Neural cell (in vitro differentiated cells): ENCODE data around the gene RP2. TPM values are rescaled to one million over a fixed set of nuclear protein-coding genes. Genes with fewer than 3 reads are reported as not detected.

Source experiments
- H2AFZ ChIP-seq: fragments of 200-600, 300-800 bp; sonication (generic), shearing (Covaris generic); 2 replicates; pipeline ENCODE4 v1.6.0; 2014; ENCODE audit warnings: low read depth, mild to moderate bottlenecking, antibody characterized with exemption, low read length, moderate library complexity
- H3F3A ChIP-seq: fragments of 200-600 bp; shearing (Covaris generic); 2 replicates; pipeline ENCODE4 v1.6.1; 2016; ENCODE audit warnings: mild to moderate bottlenecking, moderate library complexity, mixed read lengths, antibody characterized with exemption, low read length; ENCODE audit not compliant: insufficient read depth, poor library complexity, severe bottlenecking
- H3K27ac ChIP-seq: fragments of 200-600, 300-800 bp; sonication (generic), shearing (Covaris generic); 2 replicates; pipeline ENCODE4 v1.5.1; 2014; ENCODE audit warnings: mild to moderate bottlenecking, low read length, moderate library complexity
- H3K27me3 ChIP-seq: fragments of 300-800, 200-600 bp; sonication (generic), shearing (Covaris generic); 2 replicates; pipeline ENCODE4 v1.6.0; 2014; ENCODE audit warnings: mild to moderate bottlenecking, low read depth, low read length, moderate library complexity; ENCODE audit not compliant: insufficient read depth
- H3K36me3 ChIP-seq: fragments of 300-800, 200-600 bp; sonication (generic), shearing (Covaris generic); 2 replicates; pipeline ENCODE4 v1.5.1; 2014; ENCODE audit warnings: mild to moderate bottlenecking, antibody characterized with exemption, low read length, moderate library complexity; ENCODE audit not compliant: insufficient read depth
- H3K4me2 ChIP-seq: fragments of 300-800, 200-600 bp; sonication (generic), shearing (Covaris generic); 2 replicates; pipeline ENCODE4 v1.6.0; 2014; ENCODE audit warnings: mild to moderate bottlenecking, low read length
- H3K4me3 ChIP-seq: fragments of 300-800, 200-600 bp; sonication (generic), shearing (Covaris generic); 2 replicates; pipeline ENCODE4 v1.5.1; 2014; ENCODE audit warnings: mild to moderate bottlenecking, low read length, moderate library complexity
- H3K79me2 ChIP-seq: fragments of 200-600 bp; shearing (Covaris generic); replicated peaks from 2 replicates; pipeline ENCODE4 v1.6.0; 2014; ENCODE audit warnings: mild to moderate bottlenecking, low read length, moderate library complexity; ENCODE audit not compliant: insufficient read depth
- H3K9ac ChIP-seq: fragments of 300-800, 200-600 bp; sonication (generic), shearing (Covaris generic); 2 replicates; pipeline ENCODE4 v1.6.1; 2016; ENCODE audit warnings: mild to moderate bottlenecking, low read length, mixed read lengths
- H3K9me2 ChIP-seq: fragments of 200-600 bp; shearing (Covaris generic); 2 replicates; pipeline ENCODE4 v1.6.1; 2016; ENCODE audit warnings: mild to moderate bottlenecking, low read length, mixed read lengths; ENCODE audit not compliant: insufficient read depth
- H3K9me3 ChIP-seq: fragments of 200-600, 300-800 bp; sonication (generic), shearing (Covaris generic); 2 replicates; pipeline ENCODE4 v1.6.1; 2016; ENCODE audit warnings: mild to moderate bottlenecking, mixed run types, low read length, moderate library complexity, mixed read lengths
- H4K20me1 ChIP-seq: fragments of 200-600 bp; shearing (Covaris generic); 2 replicates; pipeline ENCODE4 v1.6.1; 2016; ENCODE audit warnings: mild to moderate bottlenecking, mixed run types; ENCODE audit not compliant: insufficient read depth
- EP300 ChIP-seq: fragments of 450-650 bp; conservative IDR thresholded peaks from 2 replicates; pipeline ENCODE4 v1.6.1; 2014; ENCODE audit warnings: antibody characterized with exemption, mild to moderate bottlenecking, moderate library complexity; ENCODE audit not compliant: poor library complexity, severe bottlenecking
- EZH2 ChIP-seq: fragments of 200-600, 300-800 bp; shearing (Covaris generic), sonication (generic); IDR thresholded peaks from 2 replicates; pipeline ENCODE4 v1.6.1; 2014; ENCODE audit warnings: antibody characterized with exemption, low read length, borderline replicate concordance, mild to moderate bottlenecking; ENCODE audit not compliant: insufficient read depth, poor library complexity, severe bottlenecking
- MXI1 ChIP-seq: fragments of 450-650 bp; conservative IDR thresholded peaks from 2 replicates; pipeline ENCODE4 v1.6.1; 2014; ENCODE audit warnings: antibody characterized with exemption, mild to moderate bottlenecking; ENCODE audit not compliant: poor library complexity, severe bottlenecking
- POLR2AphosphoS5 ChIP-seq: IDR thresholded peaks from 2 replicates; pipeline ENCODE4 v1.6.1; 2012
- RAD21 ChIP-seq: fragments of 450-650 bp; conservative IDR thresholded peaks from 2 replicates; pipeline ENCODE4 v1.6.1; 2014; ENCODE audit warnings: antibody characterized with exemption, mild to moderate bottlenecking, moderate library complexity
- SMC3 ChIP-seq: fragments of 450-650 bp; conservative IDR thresholded peaks from 2 replicates; pipeline ENCODE4 v1.6.1; 2014; ENCODE audit warnings: antibody characterized with exemption, mild to moderate bottlenecking, moderate library complexity; ENCODE audit not compliant: poor library complexity
- TAF1 ChIP-seq: IDR thresholded peaks from 2 replicates; pipeline ENCODE4 v1.6.1; 2012; ENCODE audit warnings: low read depth
- polyA minus RNA-seq: library from RNA; depleted of rRNA, polyadenylated mRNA; stranded (reverse); fragments of >200 nt; gene quantifications from 2 replicates; pipeline ENCODE4 v1.2.3, GENCODE V29; 2014
- polyA plus RNA-seq: library from polyadenylated mRNA; depleted of rRNA; stranded (reverse); fragments of >200 nt; gene quantifications from 2 replicates; pipeline ENCODE4 v1.2.3, GENCODE V29; 2014
- TF ChIP-seq, protein P1 (sequence below): fragments of 450-650 bp; IDR thresholded peaks from 2 replicates; pipeline ENCODE4 v1.5.1; 2014; ENCODE audit warnings: antibody characterized with exemption, mild to moderate bottlenecking, moderate library complexity; ENCODE audit not compliant: poor library complexity, severe bottlenecking
- TF ChIP-seq, protein P2 (sequence below): IDR thresholded peaks from 2 replicates; pipeline ENCODE4 v1.6.1; 2012; ENCODE audit warnings: borderline replicate concordance

The RP2 gene
- polyA plus RNA-seq (8.9 and 12.1 TPM in 2 replicates), polyA minus RNA-seq (16.8 TPM in 2 replicates)

DNA sequence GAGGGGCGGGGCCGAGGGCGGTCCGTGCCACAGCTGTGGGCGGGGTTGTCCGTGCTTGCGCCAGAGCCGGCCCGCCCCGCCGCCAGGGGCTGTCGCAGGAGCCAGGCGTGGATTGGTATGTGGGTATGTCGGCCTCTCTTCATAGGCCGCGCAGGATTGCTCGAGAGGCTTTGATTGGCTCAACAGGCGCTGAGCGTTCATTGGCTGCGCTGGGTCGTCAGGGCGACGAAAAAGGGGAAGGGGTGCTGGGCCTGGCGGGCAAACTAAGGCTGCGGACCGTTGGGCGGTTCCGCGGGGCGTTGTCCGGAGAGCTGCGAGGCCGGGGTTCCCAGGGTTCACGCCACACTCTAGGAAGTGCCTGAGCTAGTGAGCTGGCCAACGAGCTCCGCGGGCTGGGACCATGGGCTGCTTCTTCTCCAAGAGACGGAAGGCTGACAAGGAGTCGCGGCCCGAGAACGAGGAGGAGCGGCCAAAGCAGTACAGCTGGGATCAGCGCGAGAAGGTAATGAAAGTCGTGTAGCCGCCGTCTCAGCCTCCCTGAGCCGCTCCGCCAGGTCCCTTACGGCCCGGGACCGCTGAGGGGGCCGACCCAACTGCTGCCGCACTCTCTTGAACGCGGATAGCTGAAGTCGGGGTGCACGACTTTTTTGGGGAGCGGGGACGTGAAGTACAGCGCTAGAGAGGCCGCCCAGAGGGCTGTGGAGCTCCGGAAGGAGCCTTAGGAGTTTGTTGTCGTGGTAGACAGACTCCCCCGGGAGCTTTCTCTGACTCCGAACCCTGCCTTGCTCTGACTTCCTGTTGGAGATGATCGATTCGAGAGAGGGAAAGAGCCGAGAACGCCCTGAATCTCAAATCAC is at the start of gene RP2:
Gene RP2, plus strand, starts transcription at position 343 of the 857 bp plus-strand sequence. Its CDS starts 58 bp downstream, at position 401.
- Histone ChIP-seq H3F3A (no peaks in the 10 kb centered on the region), H3K4me2 (peak within 1 kb of the TSS; percentile 69), H4K20me1 (no peaks in the 10 kb centered on the region), H3K4me3 (peak within 1 kb of the TSS; percentile 83), H3K27me3 (no peaks in the 10 kb centered on the region), H3K9me3 (no peaks in the 10 kb centered on the region), H2AFZ (peak within 1 kb of the TSS; percentile 51), H3K36me3 (no peaks in the 10 kb centered on the region), H3K9me2 (no peaks in the 10 kb centered on the region), H3K27ac (peak within 1 kb of the TSS; percentile 52), H3K9ac (peak within 1 kb of the TSS; percentile 63), H3K79me2 (peaks cover 22% of the 10 kb centered on the region)
- TF ChIP-seq EZH2 (no peak), TAF1 (no peak), RAD21 (no peak), SMC3 (no peak), MXI1 (peak; percentile 60), POLR2AphosphoS5 (peak; percentile 62), EP300 (no peak)
- TF ChIP-seq, protein P1, sequence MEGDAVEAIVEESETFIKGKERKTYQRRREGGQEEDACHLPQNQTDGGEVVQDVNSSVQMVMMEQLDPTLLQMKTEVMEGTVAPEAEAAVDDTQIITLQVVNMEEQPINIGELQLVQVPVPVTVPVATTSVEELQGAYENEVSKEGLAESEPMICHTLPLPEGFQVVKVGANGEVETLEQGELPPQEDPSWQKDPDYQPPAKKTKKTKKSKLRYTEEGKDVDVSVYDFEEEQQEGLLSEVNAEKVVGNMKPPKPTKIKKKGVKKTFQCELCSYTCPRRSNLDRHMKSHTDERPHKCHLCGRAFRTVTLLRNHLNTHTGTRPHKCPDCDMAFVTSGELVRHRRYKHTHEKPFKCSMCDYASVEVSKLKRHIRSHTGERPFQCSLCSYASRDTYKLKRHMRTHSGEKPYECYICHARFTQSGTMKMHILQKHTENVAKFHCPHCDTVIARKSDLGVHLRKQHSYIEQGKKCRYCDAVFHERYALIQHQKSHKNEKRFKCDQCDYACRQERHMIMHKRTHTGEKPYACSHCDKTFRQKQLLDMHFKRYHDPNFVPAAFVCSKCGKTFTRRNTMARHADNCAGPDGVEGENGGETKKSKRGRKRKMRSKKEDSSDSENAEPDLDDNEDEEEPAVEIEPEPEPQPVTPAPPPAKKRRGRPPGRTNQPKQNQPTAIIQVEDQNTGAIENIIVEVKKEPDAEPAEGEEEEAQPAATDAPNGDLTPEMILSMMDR, result peak; percentile 21
- TF ChIP-seq, protein P2, sequence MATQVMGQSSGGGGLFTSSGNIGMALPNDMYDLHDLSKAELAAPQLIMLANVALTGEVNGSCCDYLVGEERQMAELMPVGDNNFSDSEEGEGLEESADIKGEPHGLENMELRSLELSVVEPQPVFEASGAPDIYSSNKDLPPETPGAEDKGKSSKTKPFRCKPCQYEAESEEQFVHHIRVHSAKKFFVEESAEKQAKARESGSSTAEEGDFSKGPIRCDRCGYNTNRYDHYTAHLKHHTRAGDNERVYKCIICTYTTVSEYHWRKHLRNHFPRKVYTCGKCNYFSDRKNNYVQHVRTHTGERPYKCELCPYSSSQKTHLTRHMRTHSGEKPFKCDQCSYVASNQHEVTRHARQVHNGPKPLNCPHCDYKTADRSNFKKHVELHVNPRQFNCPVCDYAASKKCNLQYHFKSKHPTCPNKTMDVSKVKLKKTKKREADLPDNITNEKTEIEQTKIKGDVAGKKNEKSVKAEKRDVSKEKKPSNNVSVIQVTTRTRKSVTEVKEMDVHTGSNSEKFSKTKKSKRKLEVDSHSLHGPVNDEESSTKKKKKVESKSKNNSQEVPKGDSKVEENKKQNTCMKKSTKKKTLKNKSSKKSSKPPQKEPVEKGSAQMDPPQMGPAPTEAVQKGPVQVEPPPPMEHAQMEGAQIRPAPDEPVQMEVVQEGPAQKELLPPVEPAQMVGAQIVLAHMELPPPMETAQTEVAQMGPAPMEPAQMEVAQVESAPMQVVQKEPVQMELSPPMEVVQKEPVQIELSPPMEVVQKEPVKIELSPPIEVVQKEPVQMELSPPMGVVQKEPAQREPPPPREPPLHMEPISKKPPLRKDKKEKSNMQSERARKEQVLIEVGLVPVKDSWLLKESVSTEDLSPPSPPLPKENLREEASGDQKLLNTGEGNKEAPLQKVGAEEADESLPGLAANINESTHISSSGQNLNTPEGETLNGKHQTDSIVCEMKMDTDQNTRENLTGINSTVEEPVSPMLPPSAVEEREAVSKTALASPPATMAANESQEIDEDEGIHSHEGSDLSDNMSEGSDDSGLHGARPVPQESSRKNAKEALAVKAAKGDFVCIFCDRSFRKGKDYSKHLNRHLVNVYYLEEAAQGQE, result no peak

DNA sequence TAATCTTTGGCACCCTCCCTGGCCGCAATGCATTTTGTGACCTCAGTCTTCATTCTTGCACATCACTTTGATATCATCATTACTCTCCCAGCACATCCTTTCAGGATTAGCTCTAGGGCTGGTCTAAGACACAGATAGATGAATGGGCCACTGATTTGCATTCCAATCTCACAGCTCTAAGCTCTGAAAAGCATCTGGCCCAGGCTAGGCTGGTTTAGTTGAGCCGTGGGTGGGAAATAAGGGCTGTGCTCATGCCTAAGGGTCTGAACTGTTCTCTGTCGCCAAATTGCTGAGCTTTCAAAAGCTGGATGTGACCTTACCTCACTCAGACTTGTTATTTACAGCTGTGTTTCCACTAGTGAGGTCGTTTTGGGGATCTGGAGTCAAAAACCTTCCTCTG is 47.9 kb upstream of the RP2 start:
- H2AFZ ChIP-seq, result no peak overlapping the region
- TF ChIP-seq RAD21 (no peak), SMC3 (no peak), EZH2 (no peak), MXI1 (no peak), TAF1 (no peak), EP300 (no peak), POLR2AphosphoS5 (no peak)
- TF ChIP-seq, protein P2, result no peak
- TF ChIP-seq, protein P1, result no peak
- H3K36me3 ChIP-seq, result no peaks in the 10 kb centered on the region
- H3K9me3 ChIP-seq, result no peaks in the 10 kb centered on the region
- H3K4me3 ChIP-seq, result no peak overlapping the region
- H3K9me2 ChIP-seq, result no peaks in the 10 kb centered on the region
- no peaks in the 10 kb centered on the region for H3K79me2 ChIP-seq
- no peaks in the 10 kb centered on the region for H3K27me3 ChIP-seq
- no peak overlapping the region for H3K9ac ChIP-seq
- no peak overlapping the region for H3K4me2 ChIP-seq
- H3K27ac ChIP-seq, result no peak overlapping the region
- no peaks in the 10 kb centered on the region for H3F3A ChIP-seq
- H4K20me1 ChIP-seq, result no peaks in the 10 kb centered on the region
